Smooth muscle cell (in vitro differentiated cells): ENCODE measurements around the gene CTNNBIP1. TPM values are rescaled to one million over a fixed set of nuclear protein-coding genes. Genes with fewer than 3 reads are reported as not detected.

Experiments
- DNase-seq: peaks from one replicate; lab custom pipeline; 2025; ENCODE audit not compliant: unreplicated experiment; lab: John Stamatoyannopoulos, UW
- H2AFZ ChIP-seq: fragments of 200-600 bp; sonication (generic); 2 replicates; pipeline ENCODE4 v1.6.0; 2016; ENCODE audit warnings: antibody characterized with exemption, low read depth, mild to moderate bottlenecking
- H3F3A ChIP-seq: fragments of 200-600 bp; sonication (generic); 2 replicates; pipeline ENCODE4 v1.6.0; 2017; ENCODE audit warnings: antibody characterized with exemption, low read depth
- H3K27ac ChIP-seq: fragments of 200-600 bp; sonication (generic); 2 replicates; pipeline ENCODE4 v1.5.1; 2016; ENCODE audit warnings: low read depth, mild to moderate bottlenecking
- H3K27me3 ChIP-seq: fragments of 200-600 bp; sonication (generic); 2 replicates; pipeline ENCODE4 v1.6.1; 2016; ENCODE audit warnings: low read depth, mild to moderate bottlenecking
- H3K36me3 ChIP-seq: fragments of 200-600 bp; sonication (generic); 2 replicates; pipeline ENCODE4 v1.5.1; 2016; ENCODE audit warnings: low read depth
- H3K4me1 ChIP-seq: fragments of 200-600 bp; sonication (generic); 2 replicates; pipeline ENCODE4 v1.5.1; 2016; ENCODE audit warnings: low read depth
- H3K4me2 ChIP-seq: fragments of 200-600 bp; sonication (generic); 2 replicates; pipeline ENCODE4 v1.6.0; 2016; ENCODE audit warnings: mild to moderate bottlenecking
- H3K4me3 ChIP-seq: fragments of 200-600 bp; sonication (generic); 2 replicates; pipeline ENCODE4 v1.5.1; 2016; ENCODE audit warnings: mild to moderate bottlenecking
- H3K79me2 ChIP-seq: fragments of 200-600 bp; sonication (generic); 2 replicates; pipeline ENCODE4 v1.6.0; 2016; ENCODE audit warnings: low read depth, mild to moderate bottlenecking
- H3K9ac ChIP-seq: fragments of 200-600 bp; sonication (generic); 2 replicates; pipeline ENCODE4 v1.6.0; 2016; ENCODE audit warnings: low read depth
- H3K9me3 ChIP-seq: fragments of 200-600 bp; sonication (generic); replicated peaks from 2 replicates; pipeline ENCODE4 v1.5.1; 2016; ENCODE audit warnings: low read depth
- H4K20me1 ChIP-seq: fragments of 200-600 bp; sonication (generic); 2 replicates; pipeline ENCODE4 v1.6.0; 2016; ENCODE audit warnings: low read depth
- CTCF ChIP-seq: fragments of 200-600 bp; sonication (generic); IDR thresholded peaks from 2 replicates; pipeline ENCODE4 v1.5.1; 2017; ENCODE audit warnings: borderline replicate concordance, mild to moderate bottlenecking, antibody characterized with exemption; ENCODE audit not compliant: insufficient read depth, poor library complexity, severe bottlenecking
- WGBS: methylation state at CpG from one replicate; pipeline ENCODE4 v1.1.7; 2016; ENCODE audit warnings: low lambda C conversion rate; 5-methylcytosine and 5-hydroxymethylcytosine counted together
- polyA plus RNA-seq: library from polyadenylated mRNA; unstranded; fragments of >200 nt; fragmentation: Nextera tagmentation; extraction: Ambion mirVana; gene quantifications from 2 replicates; pipeline ENCODE4 v1.2.1, GENCODE V29; 2016
- total RNA-seq: library from RNA; depleted of rRNA; stranded (reverse); fragments of >200 nt; gene quantifications from 2 replicates; pipeline ENCODE4 v1.2.3, GENCODE V29; 2014

CTNNBIP1 gene
- total and polyA plus RNA-seq, 2 experiments from 2014 or later, result 27.7 to 55.1 TPM

DNA sequence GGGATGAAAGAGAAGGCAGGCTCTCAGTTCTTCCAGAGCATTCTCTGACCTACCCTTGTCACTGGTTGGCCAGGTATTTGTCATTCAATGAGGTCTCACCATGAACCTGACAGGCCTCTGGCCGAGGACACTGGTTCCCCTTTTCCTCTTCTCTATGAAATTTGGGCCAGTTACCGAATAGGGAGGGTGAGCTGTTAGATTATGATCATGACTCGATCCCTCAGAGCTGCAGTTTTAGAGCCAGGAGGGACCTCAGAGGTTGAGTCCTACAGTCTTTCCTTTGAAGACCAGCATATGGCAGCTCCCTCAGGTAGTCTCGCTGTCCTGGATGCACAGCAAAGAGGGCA is 56.8 kb downstream of the CTNNBIP1 start:
- WGBS, result 91% methylated on average over 4 of the region's 4 CpGs
- Histone ChIP-seq H4K20me1 (no peaks in the 10 kb centered on the region), H2AFZ (no peak overlapping the region), H3K4me2 (no peak overlapping the region), H3K27me3 (no peaks in the 10 kb centered on the region), H3K4me3 (no peak overlapping the region), H3K9ac (no peak overlapping the region), H3K27ac (no peak overlapping the region), H3K9me3 (no peaks in the 10 kb centered on the region), H3K79me2 (no peaks in the 10 kb centered on the region), H3K36me3 (no peaks in the 10 kb centered on the region), H3K4me1 (no peaks in the 10 kb centered on the region), H3F3A (no peaks in the 10 kb centered on the region)
- DNase-seq, result no peak
- no peak for TF ChIP-seq CTCF

DNA sequence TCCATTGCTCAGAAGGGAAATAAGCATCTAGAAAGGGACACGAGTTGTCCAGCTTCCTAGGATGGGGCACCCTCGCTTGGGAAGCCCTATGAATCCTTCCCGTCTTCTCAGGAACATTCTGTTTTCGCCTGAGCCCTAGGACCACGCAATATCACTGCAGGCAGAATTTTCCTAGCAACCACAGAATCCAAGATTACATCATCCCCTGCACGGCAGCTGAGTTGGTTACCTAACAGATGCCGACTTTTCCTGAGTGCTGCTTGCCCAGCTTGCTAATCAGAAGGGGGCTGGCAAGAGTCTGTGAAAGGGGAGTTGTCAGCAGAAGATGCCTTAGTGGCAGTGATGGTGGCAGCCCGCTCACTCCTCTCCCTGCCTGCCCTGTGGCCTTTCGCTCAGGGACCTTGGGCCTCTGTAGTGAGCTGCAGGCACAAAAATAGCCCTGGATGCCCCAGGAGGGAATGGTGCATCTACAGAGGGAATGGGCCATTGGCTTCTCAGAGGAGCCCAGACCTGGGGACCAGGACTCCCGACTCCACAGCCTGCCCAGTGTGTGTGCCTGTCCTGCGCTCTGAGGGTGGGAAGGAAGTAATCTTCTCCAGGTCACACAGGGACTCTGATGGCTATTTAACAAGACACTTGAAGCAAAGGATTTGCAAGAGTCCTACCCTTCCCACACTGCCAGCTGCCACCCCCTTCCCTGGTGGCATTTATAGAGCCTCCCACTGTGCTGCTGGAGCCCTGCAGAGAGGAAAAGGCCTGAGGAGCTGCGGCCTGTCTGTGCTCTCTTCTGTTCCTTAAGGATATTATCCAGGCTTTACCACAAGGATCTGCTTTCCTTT is 57.4 kb downstream of the CTNNBIP1 start:
- DNase-seq, result no peak
- Histone ChIP-seq H3K4me2 (no peak overlapping the region), H4K20me1 (no peaks in the 10 kb centered on the region), H2AFZ (no peak overlapping the region), H3K4me1 (no peaks in the 10 kb centered on the region), H3K4me3 (no peak overlapping the region), H3K36me3 (no peaks in the 10 kb centered on the region), H3K79me2 (no peaks in the 10 kb centered on the region), H3K9me3 (no peaks in the 10 kb centered on the region), H3K27ac (no peak overlapping the region), H3F3A (no peaks in the 10 kb centered on the region), H3K9ac (no peak overlapping the region), H3K27me3 (no peaks in the 10 kb centered on the region)
- WGBS, result 63% methylated on average over 12 of the region's 12 CpGs
- TF ChIP-seq CTCF, result no peak

- Histone ChIP-seq H3K27me3 (no peaks in the 10 kb centered on the region), H2AFZ (no peak overlapping the region), H3K4me3 (no peak overlapping the region), H3K9me3 (no peaks in the 10 kb centered on the region), H3F3A (no peaks in the 10 kb centered on the region), H3K36me3 (no peaks in the 10 kb centered on the region), H3K9ac (no peak overlapping the region), H3K27ac (no peak overlapping the region), H3K4me1 (no peaks in the 10 kb centered on the region), H3K79me2 (no peaks in the 10 kb centered on the region), H4K20me1 (no peaks in the 10 kb centered on the region), H3K4me2 (no peak overlapping the region)
- DNase-seq, result no peak
- 93% methylated on average over 8 of the region's 8 CpGs for WGBS
- no peak for TF ChIP-seq CTCF
Measured at GRCh38 chr1:9852004-9852403, 58.1 kb downstream of the CTNNBIP1 start.
